GM12892 (cell line): ENCODE results near the gene ACE2.

Experiments used
- POLR2AphosphoS5 ChIP-seq: IDR thresholded peaks from 2 replicates; pipeline ENCODE4 v1.6.1; 2011; ENCODE audit warnings: low read depth, low read length, control low read depth
- TAF1 ChIP-seq: IDR thresholded peaks from 2 replicates; pipeline ENCODE4 v1.6.1; 2011; ENCODE audit warnings: low read depth, mild to moderate bottlenecking, control low read depth, low read length, borderline replicate concordance

DNA sequence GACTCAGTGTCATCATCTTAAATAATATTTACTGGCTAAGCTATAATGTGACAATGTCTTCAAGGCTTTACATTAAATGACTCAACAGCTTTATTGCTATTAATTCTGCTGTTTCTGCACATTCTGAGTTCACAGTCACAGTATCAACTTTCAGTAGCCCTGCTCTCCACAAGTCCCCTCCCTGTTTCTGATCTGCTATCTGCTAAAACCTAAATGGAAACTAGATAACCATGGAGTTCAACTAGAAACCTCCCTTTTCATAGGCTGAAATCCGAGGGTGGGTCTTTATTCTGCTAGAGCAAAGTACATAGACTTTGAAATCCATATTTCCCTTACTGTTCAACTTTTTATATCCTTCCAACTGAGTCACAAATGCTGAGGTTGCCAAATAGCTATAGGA is 5.4 kb upstream of the ACE2 start:
- TF ChIP-seq POLR2AphosphoS5: no peak
- TF ChIP-seq TAF1: no peak
